Daoy (cell line): ENCODE data around the gene FLT1. TPM values are rescaled to one million over a fixed set of nuclear protein-coding genes. Genes with fewer than 3 reads are reported as not detected.

ENCODE experiments used
- DNase-seq: peaks from one replicate; pipeline ENCODE4 v3.0.0-alpha.2; 2015; ENCODE audit warnings: low read depth
- total RNA-seq: library from RNA; depleted of rRNA; stranded (reverse); fragments of >200 nt; shearing (Covaris generic); gene quantifications from 2 replicates; pipeline ENCODE4 v1.2.3, GENCODE V29; 2014; rRNA removed

The FLT1 gene
- total RNA-seq = 4.2 and 5.4 TPM in 2 replicates

- peak; percentile 39 for DNase-seq
Observed at GRCh38 chr13:28494778-28495537, at the start of gene FLT1. Gene FLT1 (minus strand): TSS chr13:28495128. CDS start chr13:28494843, 285 bp downstream.

- DNase-seq = no peak
Observed at GRCh38 chr13:28544026-28544425, 49.1 kb upstream of the FLT1 start.

- no peak for DNase-seq
Observed at GRCh38 chr13:28542804-28543203, 47.9 kb upstream of the FLT1 start.

- DNase-seq = no peak
Observed at GRCh38 chr13:28541966-28542365, 47.0 kb upstream of the FLT1 start.

GRCh38 chr13:28540612-28541011 is 45.7 kb upstream of the FLT1 start:
- peak; percentile 35 for DNase-seq

GRCh38 chr13:28539625-28540286 is 44.8 kb upstream of the FLT1 start:
- DNase-seq = no peak

GRCh38 chr13:28538932-28539331 is 44.0 kb upstream of the FLT1 start:
- DNase-seq = no peak

- DNase-seq = no peak
Observed at GRCh38 chr13:28537171-28537570, 42.2 kb upstream of the FLT1 start.

GRCh38 chr13:28536371-28536770 is 41.4 kb upstream of the FLT1 start:
- no peak for DNase-seq

GRCh38 chr13:28535734-28536133 is 40.8 kb upstream of the FLT1 start:
- DNase-seq = no peak

GRCh38 chr13:28534801-28535200 is 39.9 kb upstream of the FLT1 start:
- DNase-seq = no peak

- no peak for DNase-seq
Observed at GRCh38 chr13:28534210-28534609, 39.3 kb upstream of the FLT1 start.

- no peak for DNase-seq
Observed at GRCh38 chr13:28533441-28534166, 38.7 kb upstream of the FLT1 start.

GRCh38 chr13:28533125-28533436 is 38.2 kb upstream of the FLT1 start:
- no peak for DNase-seq

GRCh38 chr13:28532388-28533124 is 37.6 kb upstream of the FLT1 start:
- DNase-seq = peak; percentile 9

GRCh38 chr13:28531845-28532387 is 37.0 kb upstream of the FLT1 start:
- peak; percentile 13 for DNase-seq

- DNase-seq = peak; percentile 36
Observed at GRCh38 chr13:28531077-28531844, 36.3 kb upstream of the FLT1 start.

GRCh38 chr13:28530729-28531076 is 35.8 kb upstream of the FLT1 start:
- DNase-seq = peak; percentile 3

- DNase-seq = no peak
Observed at GRCh38 chr13:28529836-28530235, 34.9 kb upstream of the FLT1 start.

- DNase-seq = no peak
Observed at GRCh38 chr13:28528848-28529247, 33.9 kb upstream of the FLT1 start.

GRCh38 chr13:28528388-28528787 is 33.5 kb upstream of the FLT1 start:
- DNase-seq = no peak
